NOMO-1 treated with dmso at 0.1 percent for 144 hours (cell line): Measurements from ENCODE around the gene FER1L5.

Source experiments
- DNase-seq: peaks from one replicate; lab custom pipeline; 2025; ENCODE audit not compliant: unreplicated experiment; lab: John Stamatoyannopoulos, UW

Gene FER1L5

DNA sequence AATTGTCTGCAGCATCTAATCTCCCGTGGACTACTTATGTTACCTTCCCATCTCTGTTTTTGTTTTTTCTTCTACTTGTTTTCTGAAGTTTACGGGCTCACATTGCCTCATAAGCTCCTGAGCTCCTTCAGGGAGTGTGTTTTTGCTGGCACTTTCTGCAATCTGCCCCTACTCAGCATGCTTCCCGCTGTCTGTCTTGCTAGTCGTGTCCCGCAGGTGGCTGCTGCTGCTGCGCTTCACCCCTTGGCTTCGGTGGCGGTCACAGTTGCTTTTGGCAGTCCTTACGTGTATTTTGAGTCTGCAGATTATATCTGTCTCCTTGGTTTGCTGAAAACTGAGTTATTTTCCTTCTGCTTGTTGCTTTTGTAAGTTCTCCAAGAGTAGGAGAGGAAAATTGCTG is 37.3 kb downstream of the FER1L5 start:
- DNase-seq: no peak

- no peak for DNase-seq
These were observed 38.1 kb downstream of the FER1L5 start for GRCh38 chr2:96680561-96681141.

GRCh38 chr2:96681540-96681939 is 39.0 kb downstream of the FER1L5 start:
- DNase-seq: no peak

GRCh38 chr2:96683307-96683706 is 40.7 kb downstream of the FER1L5 start:
- DNase-seq: no peak

- DNase-seq: no peak
These were observed 41.6 kb downstream of the FER1L5 start for GRCh38 chr2:96683972-96684820.

GRCh38 chr2:96684883-96685576 is 42.5 kb downstream of the FER1L5 start:
- DNase-seq: no peak

DNA sequence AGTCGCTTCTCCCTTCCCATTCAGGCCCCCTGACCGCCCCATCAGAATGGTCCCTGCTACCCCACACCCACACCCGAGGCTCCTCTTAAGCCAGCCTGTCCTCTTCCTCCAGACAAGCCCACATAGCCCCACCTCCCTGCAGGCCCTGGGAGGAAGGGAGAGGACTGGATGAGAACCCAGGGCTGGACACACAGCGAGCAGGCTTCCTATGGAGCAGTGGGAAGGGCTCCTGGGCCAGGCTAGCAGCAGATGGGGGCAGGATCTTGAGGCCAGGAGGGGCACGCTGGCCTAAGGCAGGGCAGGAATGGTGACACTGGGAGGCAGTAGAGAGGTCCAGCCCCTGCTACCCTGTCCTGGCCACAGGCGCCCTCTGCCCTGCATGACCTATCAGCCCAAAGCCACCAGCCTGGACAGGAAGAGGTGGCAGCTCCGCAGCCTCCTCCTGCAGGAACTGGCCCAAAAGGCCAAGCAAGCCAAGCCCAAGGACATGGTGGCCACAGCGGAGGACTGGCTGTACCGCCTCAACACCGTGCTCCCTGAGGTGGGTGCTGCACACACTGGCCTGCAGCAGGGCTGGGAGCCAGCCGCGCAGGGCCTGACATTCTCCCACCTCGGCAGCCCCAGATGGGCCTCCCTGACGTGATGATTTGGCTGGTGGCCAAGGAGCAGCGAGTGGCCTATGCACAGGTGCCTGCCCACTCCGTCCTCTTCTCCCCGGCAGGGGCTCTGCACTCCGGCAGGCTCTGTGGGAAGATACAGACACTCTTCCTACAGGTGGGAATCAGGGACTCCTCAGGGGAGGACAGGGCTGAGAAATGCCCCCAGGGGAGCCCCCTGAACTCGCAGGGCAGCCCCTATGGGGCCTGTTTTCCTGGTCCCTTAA is 43.3 kb downstream of the FER1L5 start:
- no peak for DNase-seq

DNA sequence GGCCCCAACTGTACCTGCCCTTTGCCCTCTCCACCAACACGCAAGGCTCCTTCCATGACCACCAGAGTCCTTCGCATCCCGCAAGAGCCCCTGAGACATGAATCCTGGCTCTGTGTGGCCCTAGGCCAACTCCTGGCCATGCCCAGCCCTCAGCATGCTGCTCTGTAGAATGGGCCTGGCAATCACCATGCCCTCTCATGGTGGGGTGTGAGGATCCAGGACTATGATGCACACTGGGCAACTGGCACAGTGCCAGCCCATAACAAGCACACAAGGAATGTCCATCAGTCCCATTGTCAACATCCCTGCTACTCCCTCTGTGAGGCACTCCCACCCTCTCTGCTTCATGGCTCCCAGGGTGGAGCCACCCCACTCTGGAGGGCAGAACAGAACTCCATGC is 44.7 kb downstream of the FER1L5 start:
- no peak for DNase-seq

GRCh38 chr2:96687711-96688640 is 45.4 kb downstream of the FER1L5 start:
- no peak for DNase-seq

DNA sequence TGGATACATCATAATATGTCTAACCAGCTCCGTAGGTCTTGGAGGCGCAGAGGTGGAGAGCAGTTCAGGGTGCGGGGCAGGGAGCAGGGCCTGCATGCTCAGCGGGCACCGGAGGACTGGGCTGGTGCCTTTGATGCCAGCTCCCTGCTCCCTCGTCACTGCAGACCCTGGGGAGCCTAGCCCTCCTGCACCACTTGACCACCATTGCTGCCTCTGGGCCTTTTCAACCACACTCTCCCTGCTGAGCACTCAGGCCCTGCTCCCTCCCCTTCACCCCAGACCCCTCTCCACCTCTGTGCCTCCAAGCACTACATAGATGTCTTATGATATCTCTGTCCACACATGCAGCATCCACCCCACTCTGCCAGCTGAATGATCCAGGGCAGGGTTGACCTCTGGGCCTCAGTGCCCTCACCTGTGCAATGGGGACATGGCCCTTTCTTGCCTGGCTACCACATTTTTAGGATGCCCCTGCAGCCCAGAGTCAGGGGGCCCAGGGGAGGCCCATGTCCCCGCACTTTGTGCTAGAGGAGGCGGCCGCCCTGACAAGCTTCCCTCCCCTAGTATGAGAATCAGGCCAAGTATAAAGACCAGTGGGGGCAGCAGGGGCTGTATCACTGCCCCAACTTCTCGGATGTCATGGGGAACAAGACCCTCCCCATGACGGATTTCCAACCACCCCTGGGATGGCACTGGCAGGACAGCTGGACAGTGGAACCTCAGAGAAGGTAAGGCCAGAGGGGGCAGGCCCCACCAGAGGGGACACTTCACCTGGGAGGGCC is 46.3 kb downstream of the FER1L5 start:
- DNase-seq: no peak

- no peak for DNase-seq
These were observed 46.9 kb downstream of the FER1L5 start for GRCh38 chr2:96689431-96689991.

- DNase-seq: no peak
These were observed 47.9 kb downstream of the FER1L5 start for GRCh38 chr2:96690306-96691021.

DNA sequence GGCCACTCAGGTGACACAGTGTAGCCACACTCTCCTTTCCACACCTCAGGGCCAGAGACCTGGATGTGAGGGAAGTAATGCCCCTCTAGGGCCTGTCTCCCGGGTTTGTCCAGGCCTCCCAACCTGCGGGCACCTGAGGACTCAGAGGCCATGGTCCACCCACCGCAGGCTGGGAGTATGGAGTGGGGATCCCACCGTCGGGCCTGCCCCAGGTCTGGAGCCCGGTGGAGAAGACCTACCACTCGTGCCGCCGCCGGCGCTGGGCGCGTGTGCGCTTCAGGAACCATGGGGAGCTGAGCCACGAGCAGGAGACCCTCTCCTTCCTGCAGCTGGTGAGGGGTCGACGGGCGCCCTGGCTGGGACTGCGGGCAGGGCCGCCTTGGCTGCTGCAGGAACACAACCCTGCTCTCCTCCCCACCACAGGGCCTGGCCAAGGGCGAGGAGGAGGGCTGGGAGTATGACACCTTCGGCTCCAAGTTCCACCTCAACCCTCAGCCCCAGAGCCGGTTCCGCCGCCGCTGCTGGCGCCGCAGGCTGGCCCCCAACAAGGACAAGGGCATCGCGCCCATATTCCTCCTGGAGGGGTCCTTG is 48.6 kb downstream of the FER1L5 start:
- DNase-seq: no peak

DNA sequence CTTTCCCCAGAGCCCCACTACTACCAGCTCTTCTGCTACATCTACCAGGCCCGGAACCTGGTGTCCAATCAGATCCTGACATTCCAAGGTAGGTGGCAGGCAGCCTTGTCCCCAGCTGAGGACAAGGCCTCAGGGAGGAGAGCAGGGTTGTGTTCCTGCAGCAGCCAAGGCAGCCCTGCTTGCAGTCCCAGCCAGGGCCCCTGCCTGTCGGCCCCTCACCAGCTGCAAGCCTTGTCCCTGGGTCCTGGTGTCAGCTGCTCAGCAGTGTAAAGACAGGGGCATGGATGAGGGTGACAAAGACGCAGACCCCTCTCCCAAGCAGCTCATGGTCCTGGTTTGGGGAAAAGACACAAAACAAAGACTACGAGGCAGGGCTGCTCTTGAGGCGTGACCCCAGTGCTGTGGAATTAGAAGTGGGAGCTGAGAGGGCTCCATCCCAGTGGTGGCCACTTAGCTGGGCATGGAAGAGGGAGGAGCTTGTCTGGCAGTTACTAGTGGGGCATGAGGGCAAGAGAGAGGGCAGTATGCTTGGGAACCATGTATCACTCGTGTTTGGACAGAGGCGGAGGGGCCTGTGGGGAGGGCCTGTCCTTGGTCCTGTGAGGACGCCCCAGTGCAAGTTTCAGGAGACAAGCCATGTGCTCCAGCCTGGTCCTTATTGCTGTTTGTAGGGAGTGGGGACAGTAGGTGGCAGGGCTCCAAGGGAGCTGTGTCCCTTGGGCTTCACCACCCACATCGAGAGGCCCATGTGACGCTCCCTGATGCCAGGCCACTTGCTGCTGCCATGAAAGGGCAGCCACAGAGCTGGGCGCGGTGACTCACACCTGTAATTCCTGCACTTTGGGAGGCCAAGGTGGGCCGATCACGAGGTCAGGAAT is 49.8 kb downstream of the FER1L5 start:
- DNase-seq: no peak

DNA sequence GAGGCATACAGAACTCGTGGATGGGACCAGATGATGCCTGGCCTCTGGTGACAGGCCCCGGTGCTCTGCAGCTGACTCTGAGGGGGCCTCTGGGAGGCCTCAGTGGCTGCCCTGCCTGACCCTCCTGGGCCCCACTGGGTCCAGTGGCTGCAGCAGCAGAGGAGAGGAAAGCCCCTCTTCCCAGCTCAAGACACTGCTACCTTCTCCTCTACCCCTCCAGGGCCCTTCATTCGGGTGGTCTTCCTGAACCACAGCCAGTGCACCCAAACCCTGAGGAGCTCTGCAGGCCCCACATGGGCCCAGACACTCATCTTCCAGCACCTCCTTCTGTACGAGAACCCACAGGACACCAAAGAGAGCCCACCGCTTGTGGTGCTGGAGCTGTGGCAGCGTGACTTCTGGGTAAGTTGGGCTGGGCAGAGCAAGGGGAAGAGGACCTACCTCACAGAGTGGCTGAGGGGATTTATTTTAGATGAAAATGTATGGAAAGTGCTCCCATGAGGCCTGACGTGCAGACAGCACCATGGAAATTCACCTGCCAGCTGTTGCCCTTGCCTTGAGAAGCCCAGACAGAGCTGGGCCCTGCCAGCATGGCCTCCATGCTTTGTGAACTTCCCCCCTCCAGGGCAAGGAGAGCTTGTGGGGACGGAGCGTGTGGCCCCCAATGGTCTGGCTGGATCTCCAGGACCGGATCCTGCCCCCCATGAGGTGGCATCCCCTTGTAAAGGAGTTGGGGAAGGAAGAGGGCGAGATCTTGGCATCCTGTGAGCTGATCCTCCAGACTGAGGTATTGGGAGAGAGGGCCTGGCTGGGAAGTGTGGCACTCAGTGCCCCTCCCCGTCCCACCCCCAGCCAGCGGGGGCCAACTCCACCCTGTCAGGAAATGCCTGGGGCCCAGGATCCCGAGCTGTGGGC is 51.0 kb downstream of the FER1L5 start:
- DNase-seq: no peak

DNA sequence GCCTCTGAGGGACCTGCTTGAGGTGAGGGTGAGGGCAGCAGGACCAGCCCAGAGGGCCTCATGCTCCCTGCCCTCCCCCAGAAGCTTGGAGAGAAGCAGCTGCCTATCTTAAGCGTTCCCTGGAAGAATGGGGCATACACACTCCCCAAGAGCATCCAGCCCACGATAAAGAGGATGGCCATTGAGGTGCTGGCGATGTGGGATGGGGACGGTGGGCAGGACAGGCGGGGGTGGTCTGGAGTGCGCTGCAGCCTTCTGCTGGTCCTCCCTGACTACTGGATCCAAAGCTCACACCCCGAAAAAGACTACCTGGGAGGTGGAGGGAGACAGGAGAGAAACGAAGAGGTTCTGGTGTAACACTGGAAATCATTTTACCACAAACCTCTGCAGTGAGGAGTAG is 51.7 kb downstream of the FER1L5 start:
- no peak for DNase-seq
